ENCODE results near the gene MPP1. TPM values are rescaled to one million over a fixed set of nuclear protein-coding genes. Genes with fewer than 3 reads are reported as not detected.

MPP1 gene
- total RNA-seq, 1 donor = 23.3 TPM

DNA sequence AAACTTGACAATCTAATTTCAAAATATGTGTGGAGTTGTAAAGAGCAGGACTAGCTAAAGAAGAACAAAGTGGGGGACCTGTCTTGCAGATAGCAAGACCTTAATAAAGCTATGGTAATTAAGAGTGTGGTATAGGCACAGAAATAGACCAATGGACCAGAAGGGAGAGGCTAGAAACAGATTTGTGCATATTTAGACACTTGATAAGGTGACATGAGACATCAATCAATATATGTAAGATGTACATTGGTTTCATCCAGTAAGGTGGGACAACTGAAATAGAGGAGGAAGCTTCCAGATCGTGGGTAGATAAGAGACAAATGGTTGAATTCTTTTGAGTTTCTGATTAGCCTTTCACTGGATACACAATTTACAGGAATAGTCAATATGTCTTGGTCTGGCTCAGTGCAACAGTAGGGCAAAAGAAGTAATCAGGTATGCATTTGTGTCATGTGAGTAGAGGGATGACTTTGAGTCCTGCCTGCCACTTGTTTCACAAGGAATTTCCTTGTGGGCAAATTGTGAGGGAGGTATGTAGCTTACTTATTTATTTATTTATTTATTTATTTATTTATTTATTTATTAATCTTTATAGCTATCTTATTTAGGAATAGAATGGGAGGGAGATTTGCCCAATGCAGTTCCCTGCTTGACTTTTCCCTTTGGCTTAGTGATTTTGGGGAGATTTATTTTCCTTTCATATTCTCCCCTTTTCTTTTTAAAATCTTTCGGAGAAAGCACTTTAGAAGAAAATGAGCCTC, 7.2 kb upstream of the MPP1 start:
- H3K4me3 ChIP-seq (ENCODE audit: low read depth, low read length) = no peak overlapping the region
- DNase-seq (ENCODE audit: low read depth) = no peak
- TF ChIP-seq, protein P1, sequence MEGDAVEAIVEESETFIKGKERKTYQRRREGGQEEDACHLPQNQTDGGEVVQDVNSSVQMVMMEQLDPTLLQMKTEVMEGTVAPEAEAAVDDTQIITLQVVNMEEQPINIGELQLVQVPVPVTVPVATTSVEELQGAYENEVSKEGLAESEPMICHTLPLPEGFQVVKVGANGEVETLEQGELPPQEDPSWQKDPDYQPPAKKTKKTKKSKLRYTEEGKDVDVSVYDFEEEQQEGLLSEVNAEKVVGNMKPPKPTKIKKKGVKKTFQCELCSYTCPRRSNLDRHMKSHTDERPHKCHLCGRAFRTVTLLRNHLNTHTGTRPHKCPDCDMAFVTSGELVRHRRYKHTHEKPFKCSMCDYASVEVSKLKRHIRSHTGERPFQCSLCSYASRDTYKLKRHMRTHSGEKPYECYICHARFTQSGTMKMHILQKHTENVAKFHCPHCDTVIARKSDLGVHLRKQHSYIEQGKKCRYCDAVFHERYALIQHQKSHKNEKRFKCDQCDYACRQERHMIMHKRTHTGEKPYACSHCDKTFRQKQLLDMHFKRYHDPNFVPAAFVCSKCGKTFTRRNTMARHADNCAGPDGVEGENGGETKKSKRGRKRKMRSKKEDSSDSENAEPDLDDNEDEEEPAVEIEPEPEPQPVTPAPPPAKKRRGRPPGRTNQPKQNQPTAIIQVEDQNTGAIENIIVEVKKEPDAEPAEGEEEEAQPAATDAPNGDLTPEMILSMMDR (IDR thresholded peaks at IDR 0.05; ENCODE audit: insufficient read depth, low read length) = no peak

DNA sequence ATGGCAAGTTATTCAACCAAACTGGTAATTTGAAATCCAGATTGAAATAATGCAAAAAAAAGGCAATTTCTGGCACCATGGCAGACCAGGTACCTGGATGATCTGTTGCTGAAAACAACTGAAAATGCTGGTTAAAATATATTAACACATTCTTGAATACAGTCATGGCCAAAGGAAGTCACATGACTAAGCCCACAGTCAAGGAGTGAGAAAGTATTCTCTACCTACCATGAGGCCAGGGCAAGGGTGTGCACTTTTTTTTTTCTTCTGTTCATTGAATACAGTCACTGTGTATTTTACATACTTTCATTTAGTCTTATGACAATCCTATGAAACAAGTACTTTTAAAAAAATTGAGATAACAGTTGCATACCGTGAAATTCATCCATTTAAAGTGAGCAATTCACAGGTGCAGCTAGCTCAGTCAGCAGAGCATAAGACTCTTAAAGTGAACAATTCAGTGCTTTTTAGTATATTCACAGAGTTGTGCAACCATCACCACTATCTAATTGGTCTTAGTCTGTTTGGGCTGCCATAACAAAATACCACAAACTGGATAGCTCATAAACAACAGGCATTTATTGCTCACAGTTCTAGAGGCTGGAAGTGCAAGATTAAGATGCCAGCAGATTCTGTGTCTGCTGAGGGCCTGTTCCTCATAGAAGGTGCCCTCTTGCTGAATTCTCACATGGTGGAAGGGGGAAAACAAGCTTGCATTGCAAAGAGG, 4.8 kb upstream of the MPP1 start:
- TF ChIP-seq, protein P1 (IDR thresholded peaks at IDR 0.05; ENCODE audit: insufficient read depth, low read length) = no peak
- DNase-seq (ENCODE audit: low read depth) = peak; percentile 16
- no peak overlapping the region for H3K4me3 ChIP-seq (ENCODE audit: low read depth, low read length)

DNA sequence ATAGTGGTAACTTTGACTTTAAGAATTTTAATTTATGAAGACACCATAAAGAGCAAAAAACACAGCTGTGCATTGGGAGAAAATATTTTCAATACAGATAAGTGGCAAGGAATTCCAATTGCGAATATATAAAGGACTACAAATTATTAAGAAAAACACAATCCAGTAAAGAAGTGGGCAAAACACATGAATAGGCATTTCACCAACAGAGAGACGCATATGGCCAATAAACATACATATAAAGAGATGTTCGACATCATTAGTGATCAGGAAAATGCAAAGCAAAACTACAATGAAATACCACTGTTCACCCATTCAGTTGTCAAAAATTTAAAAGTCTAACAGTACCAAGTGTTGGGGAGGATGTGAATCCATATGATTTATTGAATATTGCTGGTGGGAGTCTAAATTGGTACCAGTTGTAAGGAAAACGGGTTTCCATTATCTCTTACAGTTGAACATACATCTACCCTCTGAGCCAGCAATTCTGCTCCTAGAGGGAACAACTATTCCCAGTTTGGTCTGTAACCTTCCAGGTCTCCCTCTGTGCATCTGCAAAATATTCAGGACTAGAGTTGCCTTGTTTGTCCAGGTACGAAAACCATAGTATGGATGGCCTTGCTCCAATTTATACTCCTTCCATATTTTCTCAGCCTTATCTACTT, 1.7 kb upstream of the MPP1 start:
- TF ChIP-seq, protein P1 (IDR thresholded peaks at IDR 0.05; ENCODE audit: insufficient read depth, low read length) = no peak
- DNase-seq (ENCODE audit: low read depth) = no peak
- no peak overlapping the region for H3K4me3 ChIP-seq (ENCODE audit: low read depth, low read length)

DNA sequence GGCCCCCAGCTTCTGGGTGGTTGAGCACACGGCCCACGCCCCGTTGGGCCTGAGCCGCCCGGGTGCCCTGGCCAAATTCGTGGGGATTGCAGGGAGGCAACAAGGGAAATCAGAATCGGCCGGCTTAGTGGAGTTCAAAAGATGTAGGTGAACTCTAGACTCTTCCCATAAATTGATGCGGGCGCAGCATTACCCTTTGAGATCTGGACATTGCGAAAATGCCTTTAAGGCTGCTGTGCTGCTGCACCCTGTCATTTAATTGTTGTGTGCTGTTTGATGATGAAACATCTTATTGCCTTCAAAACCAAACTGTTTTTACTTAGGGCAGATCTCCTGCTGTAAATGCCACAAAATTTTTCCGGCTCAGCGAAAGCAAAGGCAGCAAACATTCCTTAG, 409 bp upstream of the MPP1 start:
- TF ChIP-seq, protein P1 (IDR thresholded peaks at IDR 0.05; ENCODE audit: insufficient read depth, low read length) = no peak
- peak; percentile 54 for DNase-seq (ENCODE audit: low read depth)
- H3K4me3 ChIP-seq (ENCODE audit: low read depth, low read length) = peak overlapping the region; percentile 76

DNA sequence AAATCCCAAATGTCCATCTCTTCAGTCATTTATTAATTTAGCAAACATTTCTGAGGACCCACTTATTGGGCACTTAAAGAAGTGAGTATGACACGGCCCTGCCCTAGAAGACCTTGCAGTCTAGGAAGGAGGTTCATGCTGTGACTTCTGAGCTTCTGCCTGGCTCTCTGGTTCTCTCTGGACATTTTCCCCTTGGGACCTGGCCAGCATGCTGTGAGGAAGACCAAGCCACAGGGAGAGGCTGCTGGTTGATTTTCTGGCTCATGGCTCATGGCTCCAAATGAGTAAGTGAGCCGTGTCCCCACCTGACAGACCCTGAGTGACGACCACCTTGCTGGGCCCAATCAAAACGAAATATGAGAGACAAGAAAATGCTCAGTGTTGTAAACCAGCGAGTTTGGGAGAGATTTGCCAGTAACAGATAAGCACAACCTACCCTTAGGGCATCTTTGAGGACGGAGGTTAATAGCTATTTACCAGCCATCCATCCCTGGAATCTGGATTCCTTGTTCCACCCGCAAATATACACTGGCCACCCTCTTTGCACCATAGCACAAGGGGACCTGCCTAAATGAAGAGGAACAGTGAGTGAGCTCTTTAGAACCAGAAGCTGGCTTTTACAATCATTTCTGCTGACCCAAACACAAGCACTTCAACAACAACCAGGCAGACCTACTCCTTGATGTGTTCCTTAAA, 876 bp downstream of the MPP1 start:
- H3K4me3 ChIP-seq (ENCODE audit: low read depth, low read length) = peak overlapping the region; percentile 76
- TF ChIP-seq, protein P1 (IDR thresholded peaks at IDR 0.05; ENCODE audit: insufficient read depth, low read length) = no peak
- DNase-seq (ENCODE audit: low read depth) = no peak

DNA sequence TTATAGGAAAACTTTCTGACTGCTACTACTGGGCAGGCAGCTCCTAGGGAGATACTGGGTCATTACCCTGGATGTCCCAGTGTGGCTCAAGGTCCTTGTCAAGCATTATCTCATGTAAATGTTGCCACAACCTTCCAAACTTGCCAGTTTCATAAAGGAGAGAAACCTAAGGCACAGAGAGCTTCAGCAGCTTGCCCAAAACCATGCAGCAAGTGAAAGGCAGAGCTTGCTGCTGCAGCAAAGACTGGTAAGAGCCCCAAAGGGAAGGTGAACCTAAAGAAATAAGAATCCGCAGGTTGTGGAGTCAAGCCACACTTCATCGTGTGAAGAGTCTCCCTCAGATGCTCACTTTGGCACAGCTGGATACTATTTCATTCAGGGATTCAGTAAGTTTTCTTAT, 2.3 kb downstream of the MPP1 start:
- no peak overlapping the region for H3K4me3 ChIP-seq (ENCODE audit: low read depth, low read length)
- DNase-seq (ENCODE audit: low read depth) = no peak
- TF ChIP-seq, protein P1 (IDR thresholded peaks at IDR 0.05; ENCODE audit: insufficient read depth, low read length) = no peak
